Measurements from ENCODE around the gene HOXC6.
A peak's percentile ranks its signal among the peaks of the same experiment; 100 is the strongest.

The HOXC6 gene

GRCh38 chr12:53989227-53990113 is 38.8 kb upstream of the HOXC6 start:
- Histone ChIP-seq H3K4me1 (peaks cover 8% of the 10 kb centered on the region), H3K27me3 (peaks cover 21% of the 10 kb centered on the region), H3K36me3 (no peaks in the 10 kb centered on the region), H3K4me3 (ENCODE audit: low read depth, low read length) (peak overlapping the region; percentile 35), H3K9me3 (no peaks in the 10 kb centered on the region)
- peak; percentile 58 for DNase-seq
- TF ChIP-seq CTCF (IDR thresholded peaks at IDR 0.05; ENCODE audit: low read depth, low read length), result peak; percentile 68

GRCh38 chr12:53990311-53991076 is 37.7 kb upstream of the HOXC6 start:
- H3K9me3 ChIP-seq, result no peaks in the 10 kb centered on the region
- H3K4me1 ChIP-seq, result peaks cover 8% of the 10 kb centered on the region
- no peak for DNase-seq
- no peak for TF ChIP-seq CTCF (IDR thresholded peaks at IDR 0.05; ENCODE audit: low read depth, low read length)
- peaks cover 17% of the 10 kb centered on the region for H3K27me3 ChIP-seq
- no peak overlapping the region for H3K4me3 ChIP-seq (ENCODE audit: low read depth, low read length)
- H3K36me3 ChIP-seq, result no peaks in the 10 kb centered on the region

- no peak overlapping the region for H3K4me3 ChIP-seq (ENCODE audit: low read depth, low read length)
- H3K27me3 ChIP-seq, result peaks cover 12% of the 10 kb centered on the region
- H3K4me1 ChIP-seq, result peaks cover 8% of the 10 kb centered on the region
- H3K36me3 ChIP-seq, result no peaks in the 10 kb centered on the region
- no peak for TF ChIP-seq CTCF (IDR thresholded peaks at IDR 0.05; ENCODE audit: low read depth, low read length)
- H3K9me3 ChIP-seq, result no peaks in the 10 kb centered on the region
- DNase-seq, result no peak
Observed at GRCh38 chr12:53991077-53991460, 37.2 kb upstream of the HOXC6 start.

- Histone ChIP-seq H3K36me3 (no peaks in the 10 kb centered on the region), H3K27me3 (no peaks in the 10 kb centered on the region), H3K4me1 (peaks cover 8% of the 10 kb centered on the region), H3K4me3 (ENCODE audit: low read depth, low read length) (no peak overlapping the region), H3K9me3 (no peaks in the 10 kb centered on the region)
- DNase-seq, result no peak
- no peak for TF ChIP-seq CTCF (IDR thresholded peaks at IDR 0.05; ENCODE audit: low read depth, low read length)
Observed at GRCh38 chr12:53992377-53992889, 35.8 kb upstream of the HOXC6 start.

GRCh38 chr12:53993162-53994008 is 34.9 kb upstream of the HOXC6 start:
- no peak for TF ChIP-seq CTCF (IDR thresholded peaks at IDR 0.05; ENCODE audit: low read depth, low read length)
- H3K27me3 ChIP-seq, result no peaks in the 10 kb centered on the region
- peaks cover 10% of the 10 kb centered on the region for H3K4me1 ChIP-seq
- H3K4me3 ChIP-seq (ENCODE audit: low read depth, low read length), result no peak overlapping the region
- no peaks in the 10 kb centered on the region for H3K9me3 ChIP-seq
- no peak for DNase-seq
- H3K36me3 ChIP-seq, result no peaks in the 10 kb centered on the region
